HG03571 (cell line): ENCODE measurements around the gene COL26A1.

Source experiments
- ATAC-seq: cut with Tn5 transposase; IDR thresholded peaks from one replicate; pipeline ENCODE4 v1.9.1; 2021; ENCODE audit not compliant: unreplicated experiment

COL26A1 gene

GRCh38 chr7:101562531-101563197 is 200.0 kb downstream of the COL26A1 start:
- no peak for ATAC-seq

- ATAC-seq = no peak
Measured at GRCh38 chr7:101563198-101563901, 200.7 kb downstream of the COL26A1 start.

GRCh38 chr7:101563943-101564777 is 201.5 kb downstream of the COL26A1 start:
- ATAC-seq = no peak

GRCh38 chr7:101564778-101565211 is 202.1 kb downstream of the COL26A1 start:
- no peak for ATAC-seq

GRCh38 chr7:101565601-101566209 is 203.0 kb downstream of the COL26A1 start:
- ATAC-seq = no peak

GRCh38 chr7:101567230-101567629 is 204.6 kb downstream of the COL26A1 start:
- no peak for ATAC-seq

- ATAC-seq = no peak
Measured at GRCh38 chr7:101572156-101572555, 209.5 kb downstream of the COL26A1 start.

- ATAC-seq = no peak
Measured at GRCh38 chr7:101575168-101575567, 212.5 kb downstream of the COL26A1 start.

GRCh38 chr7:101575721-101576120 is 213.0 kb downstream of the COL26A1 start:
- ATAC-seq = no peak

GRCh38 chr7:101576998-101577397 is 214.3 kb downstream of the COL26A1 start:
- no peak for ATAC-seq

- ATAC-seq = no peak
Measured at GRCh38 chr7:101578552-101578951, 215.9 kb downstream of the COL26A1 start.

GRCh38 chr7:101580596-101580995 is 217.9 kb downstream of the COL26A1 start:
- ATAC-seq = no peak

- no peak for ATAC-seq
Measured at GRCh38 chr7:101581891-101582290, 219.2 kb downstream of the COL26A1 start.

GRCh38 chr7:101582971-101583370 is 220.3 kb downstream of the COL26A1 start:
- no peak for ATAC-seq

- ATAC-seq = no peak
Measured at GRCh38 chr7:101586078-101586905, 223.6 kb downstream of the COL26A1 start.

GRCh38 chr7:101586906-101587677 is 224.4 kb downstream of the COL26A1 start:
- ATAC-seq = no peak

GRCh38 chr7:101588131-101588935 is 225.7 kb downstream of the COL26A1 start:
- ATAC-seq = no peak

GRCh38 chr7:101589052-101589451 is 226.4 kb downstream of the COL26A1 start:
- no peak for ATAC-seq
